ENCODE results near the gene KIF7. TPM values are rescaled to one million over a fixed set of nuclear protein-coding genes. Genes with fewer than 3 reads are reported as not detected.

KIF7 gene
- total RNA-seq, 1 experiment from 2014 or later = 20.4 TPM

DNA sequence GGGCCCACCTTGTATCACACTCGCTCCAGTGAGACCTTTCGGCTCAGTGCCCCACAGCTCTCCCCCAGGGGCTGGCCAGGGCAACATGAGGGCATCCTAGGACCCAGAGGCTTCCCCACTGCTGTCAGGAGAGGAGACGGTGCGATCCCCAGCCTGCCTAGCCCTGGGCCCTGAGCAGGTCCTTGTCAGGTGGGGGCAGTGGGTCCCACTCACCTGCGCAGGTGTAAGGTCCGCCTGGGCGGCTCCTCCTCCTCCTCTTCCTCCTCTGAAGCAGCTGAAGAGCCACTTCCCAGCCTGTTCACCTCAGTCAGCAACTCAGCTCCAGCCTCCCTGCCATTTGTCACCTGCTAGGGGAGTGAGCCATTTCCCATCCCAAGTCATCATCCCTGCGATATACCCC lies 9.6 kb downstream of the KIF7 start:
- ChIA-PET CTCF (interaction anchor here (1.5 to 2.5 kb wide), 3 partner anchors 16 to 70 kb away, joined by 4 to 11 read pairs (median 10); partner anchors contain the start of gene TICRR), POLR2A (no interaction called here)
- Mint-ChIP-seq H3K36me3 (peaks cover 27% of the 10 kb centered on the region), H3K9me3 (no peaks in the 10 kb centered on the region), H3K4me3 (no peak overlapping the region), H3K4me1 (0 out of 2 replicates have a peak, but pooled peaks cover 3% of the 10 kb centered on the region), H3K27me3 (ENCODE audit: low read depth) (no peaks in the 10 kb centered on the region), H3K27ac (no peak overlapping the region)
- ATAC-seq (no peak), DNase-seq (ENCODE audit: low spot score) (no peak)
- TF ChIP-seq, protein P1, sequence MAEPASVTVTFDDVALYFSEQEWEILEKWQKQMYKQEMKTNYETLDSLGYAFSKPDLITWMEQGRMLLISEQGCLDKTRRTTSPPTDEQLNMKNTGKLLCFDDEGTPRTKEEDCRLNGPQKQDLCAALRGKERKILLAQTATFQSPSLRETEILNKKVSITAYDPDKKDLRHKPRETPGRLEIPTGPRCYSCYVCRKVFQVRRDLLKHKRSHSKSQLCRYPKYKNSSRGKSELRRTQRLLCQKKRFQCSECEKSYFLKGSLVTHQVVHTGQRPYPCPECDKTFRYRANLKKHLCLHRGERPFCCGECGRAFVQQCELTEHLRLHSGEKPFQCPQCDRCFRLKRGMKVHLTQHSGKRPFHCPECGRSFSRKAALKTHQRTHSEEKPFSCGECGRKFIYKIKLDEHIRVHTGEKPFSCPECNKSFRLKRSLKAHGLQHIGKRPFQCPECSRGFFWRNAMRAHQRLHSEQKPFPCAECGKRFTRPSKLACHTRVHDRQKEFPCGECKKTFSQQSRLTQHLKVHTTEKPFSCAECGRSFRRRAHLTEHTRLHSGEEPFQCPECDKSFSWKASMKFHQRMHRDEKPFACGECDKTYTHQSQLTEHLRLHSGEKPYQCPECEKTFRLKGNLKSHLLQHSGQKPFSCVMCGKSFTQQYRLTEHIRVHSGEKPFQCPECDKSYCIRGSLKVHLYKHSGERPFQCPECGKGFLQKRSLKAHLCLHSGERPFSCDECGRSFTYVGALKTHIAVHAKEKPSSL (CRISPR knock-in tag; conservative IDR thresholded peaks at IDR 0.05) = no peak
- no peak for TF ChIP-seq MYBL2 (CRISPR knock-in tag; IDR thresholded peaks at IDR 0.05)
- TF ChIP-seq ZNF232 (CRISPR knock-in tag; IDR thresholded peaks at IDR 0.05) = no peak
- TF ChIP-seq ERG (CRISPR knock-in tag; IDR thresholded peaks at IDR 0.05) = no peak
- TF ChIP-seq PREB (CRISPR knock-in tag; IDR thresholded peaks at IDR 0.05; ENCODE audit: borderline replicate concordance) = no peak
- TF ChIP-seq HMGA2 (CRISPR knock-in tag; IDR thresholded peaks at IDR 0.05) = no peak
- TF ChIP-seq, protein P2, sequence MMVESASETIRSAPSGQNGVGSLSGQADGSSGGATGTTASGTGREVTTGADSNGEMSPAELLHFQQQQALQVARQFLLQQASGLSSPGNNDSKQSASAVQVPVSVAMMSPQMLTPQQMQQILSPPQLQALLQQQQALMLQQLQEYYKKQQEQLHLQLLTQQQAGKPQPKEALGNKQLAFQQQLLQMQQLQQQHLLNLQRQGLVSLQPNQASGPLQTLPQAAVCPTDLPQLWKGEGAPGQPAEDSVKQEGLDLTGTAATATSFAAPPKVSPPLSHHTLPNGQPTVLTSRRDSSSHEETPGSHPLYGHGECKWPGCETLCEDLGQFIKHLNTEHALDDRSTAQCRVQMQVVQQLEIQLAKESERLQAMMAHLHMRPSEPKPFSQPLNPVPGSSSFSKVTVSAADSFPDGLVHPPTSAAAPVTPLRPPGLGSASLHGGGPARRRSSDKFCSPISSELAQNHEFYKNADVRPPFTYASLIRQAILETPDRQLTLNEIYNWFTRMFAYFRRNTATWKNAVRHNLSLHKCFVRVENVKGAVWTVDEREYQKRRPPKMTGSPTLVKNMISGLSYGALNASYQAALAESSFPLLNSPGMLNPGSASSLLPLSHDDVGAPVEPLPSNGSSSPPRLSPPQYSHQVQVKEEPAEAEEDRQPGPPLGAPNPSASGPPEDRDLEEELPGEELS (CRISPR knock-in tag; IDR thresholded peaks at IDR 0.05) = no peak
- no peak for TF ChIP-seq FOXP1 (CRISPR knock-in tag; IDR thresholded peaks at IDR 0.05; ENCODE audit: borderline replicate concordance)
- TF ChIP-seq EMX1 (CRISPR knock-in tag; IDR thresholded peaks at IDR 0.05) = no peak
- no peak for TF ChIP-seq ARID4B (CRISPR knock-in tag; IDR thresholded peaks at IDR 0.05; ENCODE audit: borderline replicate concordance)
- no peak for TF ChIP-seq SP1 (CRISPR knock-in tag; conservative IDR thresholded peaks at IDR 0.05)
- TF ChIP-seq, protein P3, sequence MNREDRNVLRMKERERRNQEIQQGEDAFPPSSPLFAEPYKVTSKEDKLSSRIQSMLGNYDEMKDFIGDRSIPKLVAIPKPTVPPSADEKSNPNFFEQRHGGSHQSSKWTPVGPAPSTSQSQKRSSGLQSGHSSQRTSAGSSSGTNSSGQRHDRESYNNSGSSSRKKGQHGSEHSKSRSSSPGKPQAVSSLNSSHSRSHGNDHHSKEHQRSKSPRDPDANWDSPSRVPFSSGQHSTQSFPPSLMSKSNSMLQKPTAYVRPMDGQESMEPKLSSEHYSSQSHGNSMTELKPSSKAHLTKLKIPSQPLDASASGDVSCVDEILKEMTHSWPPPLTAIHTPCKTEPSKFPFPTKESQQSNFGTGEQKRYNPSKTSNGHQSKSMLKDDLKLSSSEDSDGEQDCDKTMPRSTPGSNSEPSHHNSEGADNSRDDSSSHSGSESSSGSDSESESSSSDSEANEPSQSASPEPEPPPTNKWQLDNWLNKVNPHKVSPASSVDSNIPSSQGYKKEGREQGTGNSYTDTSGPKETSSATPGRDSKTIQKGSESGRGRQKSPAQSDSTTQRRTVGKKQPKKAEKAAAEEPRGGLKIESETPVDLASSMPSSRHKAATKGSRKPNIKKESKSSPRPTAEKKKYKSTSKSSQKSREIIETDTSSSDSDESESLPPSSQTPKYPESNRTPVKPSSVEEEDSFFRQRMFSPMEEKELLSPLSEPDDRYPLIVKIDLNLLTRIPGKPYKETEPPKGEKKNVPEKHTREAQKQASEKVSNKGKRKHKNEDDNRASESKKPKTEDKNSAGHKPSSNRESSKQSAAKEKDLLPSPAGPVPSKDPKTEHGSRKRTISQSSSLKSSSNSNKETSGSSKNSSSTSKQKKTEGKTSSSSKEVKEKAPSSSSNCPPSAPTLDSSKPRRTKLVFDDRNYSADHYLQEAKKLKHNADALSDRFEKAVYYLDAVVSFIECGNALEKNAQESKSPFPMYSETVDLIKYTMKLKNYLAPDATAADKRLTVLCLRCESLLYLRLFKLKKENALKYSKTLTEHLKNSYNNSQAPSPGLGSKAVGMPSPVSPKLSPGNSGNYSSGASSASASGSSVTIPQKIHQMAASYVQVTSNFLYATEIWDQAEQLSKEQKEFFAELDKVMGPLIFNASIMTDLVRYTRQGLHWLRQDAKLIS (CRISPR knock-in tag; IDR thresholded peaks at IDR 0.05; ENCODE audit: borderline replicate concordance) = no peak
- TF ChIP-seq ZSCAN18 (CRISPR knock-in tag; IDR thresholded peaks at IDR 0.05) = no peak
- TF ChIP-seq, protein P4, sequence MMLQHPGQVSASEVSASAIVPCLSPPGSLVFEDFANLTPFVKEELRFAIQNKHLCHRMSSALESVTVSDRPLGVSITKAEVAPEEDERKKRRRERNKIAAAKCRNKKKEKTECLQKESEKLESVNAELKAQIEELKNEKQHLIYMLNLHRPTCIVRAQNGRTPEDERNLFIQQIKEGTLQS (CRISPR knock-in tag; conservative IDR thresholded peaks at IDR 0.05) = no peak
- TF ChIP-seq CREM (CRISPR knock-in tag; IDR thresholded peaks at IDR 0.05) = no peak

All from WTC11 (cell line).